ENCODE data around the gene TOX2. TPM values are rescaled to one million over a fixed set of nuclear protein-coding genes. Genes with fewer than 3 reads are reported as not detected.

Gene TOX2
- total RNA-seq, 1 experiment from 2014 or later: 85.4 TPM

- ChIA-PET POLR2A (no interaction called here), CTCF (interaction anchor here (0.5 kb wide), 1 partner anchor 10 kb away, joined by 3 read pairs; no protein-coding TSS in a partner anchor)
- no peaks in the 10 kb centered on the region for H3K36me3 ChIP-seq (ENCODE audit: control insufficient read depth, insufficient read depth, low read length)
- no peak for ATAC-seq
- H3K4me3 ChIP-seq (ENCODE audit: low read depth in 2 of 2, low read length in 2 of 2): no peak overlapping the region
- no peaks in the 10 kb centered on the region for H3K27me3 ChIP-seq (ENCODE audit: control insufficient read depth, insufficient read depth, low read length)
- DNase-seq (ENCODE audit: low read depth, low spot score): no peak
- no TSS peak for BruUV-seq (replicated peaks)
- peak overlapping the region; percentile 55 for H3K27ac ChIP-seq (ENCODE audit: low read length)
- in situ Hi-C loops (cut with HindIII; ENCODE audit: low pct_unique_long_range_greater_than_20kb, low sequenced_read_pairs) (no loop called here), intact Hi-C loops (cut with micrococcal nuclease; ENCODE audit: unreplicated experiment) (no loop called here)
- H3K9me3 ChIP-seq (ENCODE audit: control insufficient read depth, insufficient read depth, low read depth, low read length): no peaks in the 10 kb centered on the region
- peaks cover 71% of the 10 kb centered on the region for H3K4me1 ChIP-seq (ENCODE audit: control insufficient read depth, insufficient read depth, low read length)
- TF ChIP-seq POLR2AphosphoS5 (IDR thresholded peaks at IDR 0.05; ENCODE audit: low read depth, low read length) (no peak), TCF7L2 (IDR thresholded peaks at IDR 0.05; ENCODE audit: low read depth, low read length) (no peak), SIN3A (IDR thresholded peaks at IDR 0.05; ENCODE audit: borderline replicate concordance, insufficient read depth, low read depth, low read length) (no peak)
- TF ChIP-seq, protein P1, sequence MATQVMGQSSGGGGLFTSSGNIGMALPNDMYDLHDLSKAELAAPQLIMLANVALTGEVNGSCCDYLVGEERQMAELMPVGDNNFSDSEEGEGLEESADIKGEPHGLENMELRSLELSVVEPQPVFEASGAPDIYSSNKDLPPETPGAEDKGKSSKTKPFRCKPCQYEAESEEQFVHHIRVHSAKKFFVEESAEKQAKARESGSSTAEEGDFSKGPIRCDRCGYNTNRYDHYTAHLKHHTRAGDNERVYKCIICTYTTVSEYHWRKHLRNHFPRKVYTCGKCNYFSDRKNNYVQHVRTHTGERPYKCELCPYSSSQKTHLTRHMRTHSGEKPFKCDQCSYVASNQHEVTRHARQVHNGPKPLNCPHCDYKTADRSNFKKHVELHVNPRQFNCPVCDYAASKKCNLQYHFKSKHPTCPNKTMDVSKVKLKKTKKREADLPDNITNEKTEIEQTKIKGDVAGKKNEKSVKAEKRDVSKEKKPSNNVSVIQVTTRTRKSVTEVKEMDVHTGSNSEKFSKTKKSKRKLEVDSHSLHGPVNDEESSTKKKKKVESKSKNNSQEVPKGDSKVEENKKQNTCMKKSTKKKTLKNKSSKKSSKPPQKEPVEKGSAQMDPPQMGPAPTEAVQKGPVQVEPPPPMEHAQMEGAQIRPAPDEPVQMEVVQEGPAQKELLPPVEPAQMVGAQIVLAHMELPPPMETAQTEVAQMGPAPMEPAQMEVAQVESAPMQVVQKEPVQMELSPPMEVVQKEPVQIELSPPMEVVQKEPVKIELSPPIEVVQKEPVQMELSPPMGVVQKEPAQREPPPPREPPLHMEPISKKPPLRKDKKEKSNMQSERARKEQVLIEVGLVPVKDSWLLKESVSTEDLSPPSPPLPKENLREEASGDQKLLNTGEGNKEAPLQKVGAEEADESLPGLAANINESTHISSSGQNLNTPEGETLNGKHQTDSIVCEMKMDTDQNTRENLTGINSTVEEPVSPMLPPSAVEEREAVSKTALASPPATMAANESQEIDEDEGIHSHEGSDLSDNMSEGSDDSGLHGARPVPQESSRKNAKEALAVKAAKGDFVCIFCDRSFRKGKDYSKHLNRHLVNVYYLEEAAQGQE (IDR thresholded peaks at IDR 0.05; ENCODE audit: insufficient read depth in 1 of 2, low read depth in 2 of 2, low read length in 1 of 2): no peak
- TF ChIP-seq, protein P2, sequence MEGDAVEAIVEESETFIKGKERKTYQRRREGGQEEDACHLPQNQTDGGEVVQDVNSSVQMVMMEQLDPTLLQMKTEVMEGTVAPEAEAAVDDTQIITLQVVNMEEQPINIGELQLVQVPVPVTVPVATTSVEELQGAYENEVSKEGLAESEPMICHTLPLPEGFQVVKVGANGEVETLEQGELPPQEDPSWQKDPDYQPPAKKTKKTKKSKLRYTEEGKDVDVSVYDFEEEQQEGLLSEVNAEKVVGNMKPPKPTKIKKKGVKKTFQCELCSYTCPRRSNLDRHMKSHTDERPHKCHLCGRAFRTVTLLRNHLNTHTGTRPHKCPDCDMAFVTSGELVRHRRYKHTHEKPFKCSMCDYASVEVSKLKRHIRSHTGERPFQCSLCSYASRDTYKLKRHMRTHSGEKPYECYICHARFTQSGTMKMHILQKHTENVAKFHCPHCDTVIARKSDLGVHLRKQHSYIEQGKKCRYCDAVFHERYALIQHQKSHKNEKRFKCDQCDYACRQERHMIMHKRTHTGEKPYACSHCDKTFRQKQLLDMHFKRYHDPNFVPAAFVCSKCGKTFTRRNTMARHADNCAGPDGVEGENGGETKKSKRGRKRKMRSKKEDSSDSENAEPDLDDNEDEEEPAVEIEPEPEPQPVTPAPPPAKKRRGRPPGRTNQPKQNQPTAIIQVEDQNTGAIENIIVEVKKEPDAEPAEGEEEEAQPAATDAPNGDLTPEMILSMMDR (IDR thresholded peaks at IDR 0.05): no peak
Measured at GRCh38 chr20:43949248-43949647, 34.6 kb downstream of the TOX2 start.

DNA sequence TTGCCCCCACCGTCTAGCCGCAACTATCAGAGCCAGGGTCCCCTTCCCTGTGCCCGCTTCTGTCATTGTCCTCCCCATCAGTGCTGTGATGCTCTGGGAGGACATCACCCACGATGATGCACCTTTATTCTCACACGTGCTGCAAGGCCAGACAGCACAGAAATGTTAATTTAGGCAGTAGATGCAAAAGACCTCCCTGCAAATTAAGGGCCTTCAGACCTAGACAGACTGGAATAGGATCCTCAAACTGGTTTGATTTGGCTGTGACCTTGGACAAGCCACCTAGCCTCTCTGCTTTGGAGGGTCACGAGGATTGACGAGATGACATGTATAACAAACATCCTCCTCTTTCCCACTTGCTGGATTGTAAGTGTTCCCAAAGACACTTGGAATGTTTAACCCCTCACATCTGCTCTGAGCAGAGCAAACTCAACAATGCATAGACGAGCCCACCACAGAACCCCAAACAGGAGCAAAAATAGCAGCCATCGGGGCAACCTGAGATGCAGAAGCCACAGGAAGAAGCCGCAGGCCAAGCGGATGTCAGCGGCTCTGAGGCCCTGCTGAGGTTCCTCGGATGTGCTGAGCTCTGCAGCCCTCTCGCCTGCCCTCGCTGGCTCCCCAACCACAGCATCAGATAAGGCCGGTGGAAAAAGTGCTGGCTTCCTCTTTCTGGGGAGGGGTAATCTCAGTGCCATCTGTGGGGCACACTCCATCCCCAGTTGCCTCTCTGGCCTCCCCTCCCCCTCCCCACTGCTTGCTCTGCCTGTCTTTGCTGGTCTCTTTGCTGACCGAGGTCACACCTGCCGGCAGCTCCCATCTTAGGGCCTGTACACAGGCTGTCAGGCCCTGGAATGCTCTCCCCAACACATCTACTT lies 35.3 kb downstream of the TOX2 start:
- ChIA-PET POLR2A (no interaction called here), CTCF (no interaction called here)
- BruUV-seq (replicated peaks): no TSS peak
- in situ Hi-C loops (cut with HindIII; ENCODE audit: low pct_unique_long_range_greater_than_20kb, low sequenced_read_pairs): no loop called here
- Histone ChIP-seq H3K36me3 (ENCODE audit: control insufficient read depth, insufficient read depth, low read length) (no peaks in the 10 kb centered on the region), H3K9me3 (ENCODE audit: control insufficient read depth, insufficient read depth, low read depth, low read length) (no peaks in the 10 kb centered on the region), H3K4me3 (ENCODE audit: low read depth in 2 of 2, low read length in 2 of 2) (no peak overlapping the region), H3K4me1 (ENCODE audit: control insufficient read depth, insufficient read depth, low read length) (peaks cover 71% of the 10 kb centered on the region), H3K27me3 (ENCODE audit: control insufficient read depth, insufficient read depth, low read length) (no peaks in the 10 kb centered on the region), H3K27ac (ENCODE audit: low read length) (peak overlapping the region; percentile 55)
- no peak for DNase-seq (ENCODE audit: low read depth, low spot score)
- ATAC-seq: no peak
- TF ChIP-seq, protein P2 (IDR thresholded peaks at IDR 0.05): no peak
- no peak for TF ChIP-seq TCF7L2 (IDR thresholded peaks at IDR 0.05; ENCODE audit: low read depth, low read length)
- TF ChIP-seq POLR2AphosphoS5 (IDR thresholded peaks at IDR 0.05; ENCODE audit: low read depth, low read length): no peak
- TF ChIP-seq SIN3A (IDR thresholded peaks at IDR 0.05; ENCODE audit: borderline replicate concordance, insufficient read depth, low read depth, low read length): no peak
- TF ChIP-seq, protein P1 (IDR thresholded peaks at IDR 0.05; ENCODE audit: insufficient read depth in 1 of 2, low read depth in 2 of 2, low read length in 1 of 2): no peak
- intact Hi-C loops (cut with micrococcal nuclease; ENCODE audit: unreplicated experiment): no loop called here

Measured in Panc1 (cell line).